ENCODE measurements around the gene PCDHAC1. TPM values are rescaled to one million over a fixed set of nuclear protein-coding genes. Genes with fewer than 3 reads are reported as not detected.

PCDHAC1 gene
- total and polyA plus RNA-seq, 2 donors (not counting 3 experiments of a cell fraction or from before 2014, with no cell fraction given), result not detected

GRCh38 chr5:140962190-140962589 lies 36.1 kb downstream of the PCDHAC1 start:
- no peak overlapping the region for H3K9ac ChIP-seq (replicated peaks; ENCODE audit: extremely low read depth, insufficient read depth, low read length)
- POLR2A ChIA-PET, result no interaction called here

More at GRCh38 chr5:140962190-140962589, 36.1 kb downstream of the PCDHAC1 start:
- TF ChIP-seq CTCF (IDR thresholded peaks at IDR 0.05; ENCODE audit: extremely low read depth in 1 of 2, insufficient read depth in 1 of 2, low read depth in 1 of 2, low read length in 2 of 2) (no peak), FOS (IDR thresholded peaks at IDR 0.05; ENCODE audit: borderline replicate concordance, insufficient read depth, low read length) (no peak), EZH2 (IDR thresholded peaks at IDR 0.05; ENCODE audit: borderline replicate concordance, low read depth, low read length, severe bottlenecking) (no peak), GATA2 (IDR thresholded peaks at IDR 0.05; ENCODE audit: insufficient read depth, insufficient read length, low read depth, low read length) (no peak), POLR2A (IDR thresholded peaks at IDR 0.05; ENCODE audit: low read depth, low read length) (no peak), MAX (IDR thresholded peaks at IDR 0.05; ENCODE audit: insufficient read depth, insufficient read length) (no peak)
- no peaks in the 10 kb centered on the region for H4K20me1 ChIP-seq (replicated peaks; ENCODE audit: control insufficient read depth, extremely low read depth, insufficient read depth, low read length)
- H3K27me3 ChIP-seq (ENCODE audit: control insufficient read depth in 2 of 2, insufficient read depth in 2 of 2, low read length in 2 of 2), result peaks cover 10 to 22% of the 10 kb centered on the region in 2 experiments
- H2AFZ ChIP-seq (ENCODE audit: low read depth, low read length), result no peak overlapping the region
- FAIRE-seq (no peak), DNase-seq (ENCODE audit: low read depth, low spot score) (no peak)
- intact Hi-C loops (cut with micrococcal nuclease) (no loop called here), dilution Hi-C loops (cut with MboI; ENCODE audit: extremely low pct_ligation_motif_present, low sequenced_read_pairs) (no loop called here)
- no peaks in the 10 kb centered on the region for H3K36me3 ChIP-seq (ENCODE audit: control insufficient read depth in 2 of 2, extremely low read depth in 1 of 2, insufficient read depth in 2 of 2, low read length in 2 of 2)
- H3K4me3 ChIP-seq (replicated peaks in 1 of 3; ENCODE audit: insufficient read depth in 1 of 3, low read depth in 1 of 3, low read length in 3 of 3), result no peak overlapping the region
- no peaks in the 10 kb centered on the region for H3K79me2 ChIP-seq (ENCODE audit: control insufficient read depth, insufficient read depth, low read length)
- H3K9me1 ChIP-seq (replicated peaks; ENCODE audit: control insufficient read depth, extremely low read depth, insufficient read depth, low read length), result no peaks in the 10 kb centered on the region
- no peak overlapping the region for H3K4me2 ChIP-seq (ENCODE audit: insufficient read depth, low read length)
- CTCF ChIA-PET, result no interaction called here
- no peak overlapping the region for H3K27ac ChIP-seq (ENCODE audit: insufficient read depth, low read depth, low read length)
- no TSS peak for BruUV-seq (replicated peaks)
- H3K4me1 ChIP-seq (ENCODE audit: control insufficient read depth, extremely low read depth, insufficient read depth, low read length), result peaks cover 4% of the 10 kb centered on the region
- H3K9me3 ChIP-seq (replicated peaks; ENCODE audit: control insufficient read depth, insufficient read depth, low read length), result no peaks in the 10 kb centered on the region

All from endothelial cell of umbilical vein (primary cell).